Right lobe of liver (tissue), 4 donors: ENCODE results near the gene ACBD6.

Experiments
- CTCF ChIP-seq, 4 donors: fragments of 200-600 bp in 3 of 4; fragments of 450-650 bp in 1 of 4; IDR thresholded peaks; one replicate each; pipeline versions ENCODE4 v1.5.1 to v1.8.0; 2016 to 2022; ENCODE audit warnings: antibody characterized with exemption in 4 of 4, mild to moderate bottlenecking in 2 of 4
- POLR2A ChIP-seq: fragments of 450-650 bp; IDR thresholded peaks from one replicate; pipeline ENCODE4 v1.6.1; 2017; ENCODE audit warnings: antibody characterized with exemption, mild to moderate bottlenecking
- donor health status: DM: no; HTN: no; CAD: no.
- donor health status: DM: no; HTN: no; CAD: no.
- donor health status: DM: no; HTN: yes; CAD: no.

- no peak for TF ChIP-seq POLR2A
- no peak for TF ChIP-seq CTCF (IDR thresholded peaks at IDR 0.05)
Observed at GRCh38 chr1:180258290-180258689, 244.1 kb downstream of the ACBD6 start.
